Measurements from ENCODE around the gene GFPT2. TPM values are rescaled to one million over a fixed set of nuclear protein-coding genes. Genes with fewer than 3 reads are reported as not detected.

The GFPT2 gene
- total and polyA plus RNA-seq, 11 donors, result 3.7 to 33.9 (median 8.5) TPM

DNA sequence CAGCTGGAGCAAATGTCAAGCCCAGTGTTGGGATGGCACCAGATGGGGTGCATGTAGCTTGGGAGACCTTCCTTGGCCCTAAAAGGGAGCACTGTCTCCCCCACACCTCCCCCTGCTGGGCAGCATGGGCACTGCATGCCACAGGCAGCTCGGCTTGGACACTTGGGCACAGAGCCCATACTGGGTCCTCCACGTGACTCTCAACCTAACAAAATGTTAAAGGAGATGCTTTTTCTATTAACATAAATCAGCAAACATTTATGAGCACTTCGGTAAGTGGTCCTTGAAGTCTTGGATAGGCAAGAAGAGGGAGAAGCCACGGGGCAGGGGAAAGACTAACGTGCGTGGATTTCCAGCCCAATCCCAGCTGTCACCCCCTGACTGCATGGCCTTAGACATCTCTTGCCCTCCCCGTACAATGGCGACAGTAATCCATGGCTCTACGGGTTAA lies 37.3 kb downstream of the GFPT2 start:
- intact Hi-C loops (cut with DNase I), result no loop called here
- H3K9me3 ChIP-seq, result no peaks in the 10 kb centered on the region
- H3K27ac ChIP-seq, result no peak overlapping the region
- H3K4me3 ChIP-seq, result no peak overlapping the region
- DNase-seq (peak in 4 of 5 donors; percentile 44 to 83 (median 53)), ATAC-seq (peak in 3 of 4 donors; percentile 54 to 78 (median 60))
- no peaks in the 10 kb centered on the region for H3K27me3 ChIP-seq
- 68 to 71% (median 70%) methylated on average over 9 of the region's 9 CpGs for WGBS, 4 donors
- peaks cover 0 to 39% (median 2%) of the 10 kb centered on the region in 9 donors for H3K36me3 ChIP-seq
- peaks cover 0 to 5% (median 0%) of the 10 kb centered on the region in 12 donors for H3K4me1 ChIP-seq
- TF ChIP-seq POLR2A (IDR thresholded peaks at IDR 0.05), result no peak
- peak; percentile 70 to 93 (median 84) for TF ChIP-seq CTCF (IDR thresholded peaks at IDR 0.05)

DNA sequence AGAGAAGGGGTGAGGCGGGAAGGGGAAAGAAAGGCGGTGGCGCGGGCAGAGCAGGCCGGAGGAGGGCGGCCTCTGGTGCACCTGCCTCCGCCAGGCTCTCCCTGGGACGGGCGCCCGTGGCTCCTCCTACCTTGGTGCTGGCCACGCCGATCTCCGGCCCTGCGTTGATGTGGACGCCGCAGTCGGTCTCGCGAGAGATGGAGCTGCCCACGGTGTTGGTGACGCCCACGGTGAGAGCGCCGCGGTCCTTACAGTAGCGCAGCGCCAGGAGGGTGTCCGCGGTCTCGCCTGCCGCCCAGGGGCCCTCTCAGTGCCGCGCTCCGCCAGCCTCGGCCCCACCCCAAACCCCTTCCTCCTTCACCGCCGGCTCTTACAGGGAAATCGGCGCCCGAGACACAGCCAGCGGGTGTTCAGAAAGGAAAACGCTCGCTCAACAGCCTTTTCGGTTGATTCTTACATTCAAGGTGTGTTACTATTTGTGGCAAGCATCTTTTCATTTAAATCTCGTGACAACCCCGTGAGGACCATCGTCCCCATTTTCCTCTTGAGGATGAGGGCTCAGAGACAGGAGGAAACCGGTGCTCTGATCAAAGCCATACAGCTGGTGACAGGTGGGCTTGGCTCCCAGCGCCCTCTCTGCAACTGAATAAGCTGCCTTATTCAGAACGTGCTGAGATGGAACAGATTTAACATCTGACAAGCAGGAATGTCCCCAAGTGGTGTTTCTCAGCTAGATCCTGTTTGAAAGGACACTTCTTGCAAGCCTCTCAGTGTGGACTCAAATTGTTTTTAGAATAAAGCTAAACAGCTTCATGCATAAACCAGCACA lies 39.2 kb downstream of the GFPT2 start:
- DNase-seq (peak in 3 of 5 donors; percentile 43 to 90 (median 63)), ATAC-seq (peak in 3 of 4 donors; percentile 27 to 85 (median 43))
- no peak for TF ChIP-seq CTCF (IDR thresholded peaks at IDR 0.05)
- TF ChIP-seq POLR2A (IDR thresholded peaks at IDR 0.05), result no peak
- Histone ChIP-seq H3K4me3 (peak overlapping the region in 7 of 12 donors; percentile 12 to 60 (median 45)), H3K36me3 (peaks cover 0 to 29% (median 0%) of the 10 kb centered on the region in 9 donors), H3K27me3 (no peaks in the 10 kb centered on the region), H3K9me3 (no peaks in the 10 kb centered on the region), H3K27ac (peak overlapping the region in 3 of 12 donors; percentile 8 to 43 (median 20)), H3K4me1 (peaks cover 0 to 5% (median 0%) of the 10 kb centered on the region in 12 donors)
- WGBS, 4 donors, result 72 to 93% (median 82%) methylated on average over 44 to 50 of the region's 50 CpGs
- intact Hi-C loops (cut with DNase I), result no loop called here

GRCh38 chr5:180311216-180311615 lies 41.9 kb downstream of the GFPT2 start:
- no peaks in the 10 kb centered on the region for H3K9me3 ChIP-seq
- peaks cover 0 to 5% (median 0%) of the 10 kb centered on the region in 12 donors for H3K4me1 ChIP-seq
- ATAC-seq (no peak), DNase-seq (no peak)
- WGBS, 4 donors, result 81 to 93% (median 89%) methylated on average over 11 of the region's 11 CpGs
- no peak overlapping the region for H3K27ac ChIP-seq
- H3K4me3 ChIP-seq, result no peak overlapping the region
- TF ChIP-seq CTCF (IDR thresholded peaks at IDR 0.05), result no peak
- no peak for TF ChIP-seq POLR2A (IDR thresholded peaks at IDR 0.05)
- no peaks in the 10 kb centered on the region for H3K27me3 ChIP-seq
- intact Hi-C loops (cut with DNase I), result no loop called here
- H3K36me3 ChIP-seq, result peaks cover 0 to 17% (median 0%) of the 10 kb centered on the region in 9 donors

GRCh38 chr5:180306796-180307195 lies 46.3 kb downstream of the GFPT2 start:
- no peak for TF ChIP-seq CTCF (IDR thresholded peaks at IDR 0.05)
- Histone ChIP-seq H3K9me3 (no peaks in the 10 kb centered on the region), H3K27me3 (no peaks in the 10 kb centered on the region), H3K27ac (no peak overlapping the region), H3K4me1 (no peaks in the 10 kb centered on the region), H3K36me3 (peaks cover 0 to 30% (median 0%) of the 10 kb centered on the region in 9 donors), H3K4me3 (no peak overlapping the region)
- WGBS, 4 donors, result 78 to 96% (median 91%) methylated on average over 3 to 8 of the region's 8 CpGs
- intact Hi-C loops (cut with DNase I), result no loop called here
- ATAC-seq (no peak), DNase-seq (no peak)
